ENCODE measurements around the gene IL17RE. TPM values are rescaled to one million over a fixed set of nuclear protein-coding genes. Genes with fewer than 3 reads are reported as not detected.

Gene IL17RE, protein sequence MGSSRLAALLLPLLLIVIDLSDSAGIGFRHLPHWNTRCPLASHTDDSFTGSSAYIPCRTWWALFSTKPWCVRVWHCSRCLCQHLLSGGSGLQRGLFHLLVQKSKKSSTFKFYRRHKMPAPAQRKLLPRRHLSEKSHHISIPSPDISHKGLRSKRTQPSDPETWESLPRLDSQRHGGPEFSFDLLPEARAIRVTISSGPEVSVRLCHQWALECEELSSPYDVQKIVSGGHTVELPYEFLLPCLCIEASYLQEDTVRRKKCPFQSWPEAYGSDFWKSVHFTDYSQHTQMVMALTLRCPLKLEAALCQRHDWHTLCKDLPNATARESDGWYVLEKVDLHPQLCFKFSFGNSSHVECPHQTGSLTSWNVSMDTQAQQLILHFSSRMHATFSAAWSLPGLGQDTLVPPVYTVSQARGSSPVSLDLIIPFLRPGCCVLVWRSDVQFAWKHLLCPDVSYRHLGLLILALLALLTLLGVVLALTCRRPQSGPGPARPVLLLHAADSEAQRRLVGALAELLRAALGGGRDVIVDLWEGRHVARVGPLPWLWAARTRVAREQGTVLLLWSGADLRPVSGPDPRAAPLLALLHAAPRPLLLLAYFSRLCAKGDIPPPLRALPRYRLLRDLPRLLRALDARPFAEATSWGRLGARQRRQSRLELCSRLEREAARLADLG
- total RNA-seq, result 1.1 and 1.4 TPM in 2 replicates

DNA sequence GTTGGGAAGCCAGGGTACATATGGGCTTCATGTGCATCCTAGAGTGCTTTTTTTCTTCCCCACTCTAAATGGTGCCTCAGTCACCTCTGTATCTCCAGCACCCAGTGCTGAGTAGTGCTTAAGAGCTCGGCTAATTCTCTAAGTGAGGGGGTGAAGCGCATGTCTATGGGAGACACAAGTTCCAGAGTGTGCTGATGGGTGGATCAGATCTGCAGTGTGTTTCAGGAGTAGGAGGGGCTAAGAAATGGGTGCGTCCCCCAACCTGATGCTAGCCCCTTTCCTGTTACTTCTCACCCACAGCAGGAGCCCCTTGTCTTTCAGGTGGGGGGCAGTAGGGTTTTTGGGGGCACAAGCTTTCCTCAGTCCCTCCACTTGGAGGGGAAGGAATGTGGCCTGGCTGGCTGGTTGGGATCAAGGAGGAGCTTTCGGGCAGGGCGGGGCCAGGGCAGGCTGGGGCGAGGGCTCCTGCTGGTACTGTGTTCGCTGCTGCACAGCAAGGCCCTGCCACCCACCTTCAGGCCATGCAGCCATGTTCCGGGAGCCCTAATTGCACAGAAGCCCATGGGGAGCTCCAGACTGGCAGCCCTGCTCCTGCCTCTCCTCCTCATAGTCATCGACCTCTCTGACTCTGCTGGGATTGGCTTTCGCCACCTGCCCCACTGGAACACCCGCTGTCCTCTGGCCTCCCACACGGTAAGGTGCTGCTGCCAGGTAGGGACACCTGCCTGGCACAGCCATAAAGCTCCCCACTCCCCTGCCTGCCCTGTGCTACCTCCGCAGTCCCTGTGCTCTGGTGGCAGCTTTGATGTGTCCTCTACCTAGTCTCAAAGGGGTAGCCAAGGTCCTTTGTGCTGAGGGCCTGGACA is at the start of gene IL17RE:
IL17RE (plus strand) TSS at position 477 of the 866 bp plus-strand sequence; CDS start at position 562, 85 bp downstream.

DNA sequence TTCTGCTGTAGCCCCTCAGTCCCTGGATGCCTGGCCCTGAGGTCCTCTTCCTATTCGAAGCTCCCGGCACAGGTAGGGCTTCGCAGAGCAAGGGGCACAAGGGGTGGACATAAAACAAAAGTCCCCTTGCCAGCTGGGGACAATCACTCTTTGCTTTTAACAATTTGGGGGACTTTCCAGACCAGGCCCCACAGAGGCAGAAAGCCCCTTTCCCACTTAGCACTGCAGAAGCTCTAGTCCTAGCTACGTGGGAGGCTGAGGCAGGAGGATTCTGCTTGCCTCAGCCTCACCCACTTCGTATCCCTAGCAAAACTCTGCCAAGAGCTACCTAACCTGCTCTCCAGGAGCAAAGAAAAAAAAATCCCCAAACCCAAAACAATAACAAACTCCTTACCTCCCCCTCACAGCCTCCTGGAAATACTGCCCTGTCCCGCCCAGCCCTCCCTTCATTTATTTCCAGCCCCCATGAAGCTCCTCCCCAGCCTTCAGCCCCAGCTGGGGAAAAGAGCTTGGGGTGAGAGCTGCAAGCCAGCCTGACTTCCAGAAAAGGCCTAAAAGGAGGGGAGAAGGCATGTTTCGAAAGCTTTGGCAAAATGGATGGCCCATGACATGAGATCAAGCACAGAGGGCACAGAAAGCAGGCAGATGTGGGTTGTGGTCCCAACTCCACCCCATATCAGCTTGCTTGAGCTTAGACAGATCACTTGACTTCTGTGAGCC is 22.7 kb upstream of the IL17RE start, which contains the start of gene CIDEC:
CIDEC (minus strand) TSS at position 424 of the 720 bp plus-strand sequence. CDS start 1,767 bp downstream, outside the sequence.

DNA sequence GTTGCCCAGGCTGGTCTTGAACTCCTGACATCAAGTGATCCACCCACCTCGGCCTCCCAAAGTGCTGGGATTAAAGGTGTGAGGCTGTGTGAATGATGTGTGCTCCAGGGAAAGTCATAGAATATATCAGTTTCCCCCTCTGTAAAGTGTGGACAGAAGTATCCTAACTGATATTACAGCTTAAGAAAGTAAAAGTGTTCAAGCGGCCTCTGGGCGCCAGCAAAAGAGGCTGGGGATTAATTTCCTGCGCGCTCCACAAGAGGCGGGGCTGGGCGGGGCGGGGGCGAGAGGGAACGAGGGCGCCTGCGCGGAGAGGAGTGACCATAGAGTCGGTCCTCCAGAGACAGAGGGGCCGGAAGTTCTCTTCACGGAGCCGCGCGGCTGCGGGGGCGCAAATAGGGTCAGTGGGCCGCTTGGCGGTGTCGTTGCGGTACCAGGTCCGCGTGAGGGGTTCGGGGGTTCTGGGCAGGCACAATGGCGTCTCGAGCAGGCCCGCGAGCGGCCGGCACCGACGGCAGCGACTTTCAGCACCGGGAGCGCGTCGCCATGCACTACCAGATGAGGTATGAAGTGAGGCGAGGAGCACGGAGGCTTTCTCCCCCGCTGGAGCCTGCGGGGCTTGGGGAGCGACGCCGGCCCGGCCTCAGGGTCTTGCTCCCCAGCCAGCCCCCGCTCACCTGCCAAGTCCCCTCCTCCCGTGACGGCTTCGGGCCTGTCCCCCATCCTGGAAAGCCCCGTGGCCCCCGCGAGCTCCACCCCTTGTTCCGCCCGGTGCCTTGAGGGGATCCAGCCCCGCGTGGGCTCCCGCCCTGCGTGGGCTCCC is 12.2 kb upstream of the IL17RE start, which contains the start of gene JAGN1:
JAGN1 (plus strand) TSS at position 362 of the 823 bp plus-strand sequence; CDS start at position 475, 113 bp downstream.

DNA sequence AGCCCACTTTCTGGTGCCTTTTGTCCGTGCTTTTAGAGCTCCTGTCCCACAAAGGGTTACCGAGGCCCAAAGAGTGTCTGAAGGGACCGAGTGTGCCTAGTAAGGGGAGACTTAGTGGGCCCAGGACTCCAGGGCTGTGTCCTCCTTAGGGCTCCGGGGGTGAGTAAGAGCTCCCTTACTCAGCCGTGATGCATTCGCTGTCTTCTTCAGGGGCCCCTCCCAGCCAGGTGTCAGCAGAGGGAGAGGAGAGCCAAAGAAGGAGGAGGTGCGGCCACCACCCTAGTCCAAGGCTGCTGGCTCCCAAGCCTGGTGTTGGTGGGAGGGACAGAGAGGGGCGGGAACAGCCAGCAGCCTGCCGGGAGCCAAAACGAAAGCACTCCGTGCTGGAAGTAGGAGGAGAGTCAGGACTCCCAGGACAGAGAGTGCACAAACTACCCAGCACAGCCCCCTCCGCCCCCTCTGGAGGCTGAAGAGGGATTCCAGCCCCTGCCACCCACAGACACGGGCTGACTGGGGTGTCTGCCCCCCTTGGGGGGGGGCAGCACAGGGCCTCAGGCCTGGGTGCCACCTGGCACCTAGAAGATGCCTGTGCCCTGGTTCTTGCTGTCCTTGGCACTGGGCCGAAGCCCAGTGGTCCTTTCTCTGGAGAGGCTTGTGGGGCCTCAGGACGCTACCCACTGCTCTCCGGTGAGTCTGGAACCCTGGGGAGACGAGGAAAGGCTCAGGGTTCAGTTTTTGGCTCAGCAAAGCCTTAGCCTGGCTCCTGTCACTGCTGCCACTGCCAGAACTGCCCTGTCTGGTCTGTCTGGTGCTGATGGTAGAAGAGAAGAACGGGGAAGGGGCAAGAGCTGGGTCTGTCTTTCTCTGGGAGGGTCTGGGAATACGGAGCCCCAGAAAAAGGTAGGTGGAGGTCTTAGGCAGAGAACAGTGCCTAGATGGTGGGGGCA is 14.4 kb downstream of the IL17RE start, which contains the start of gene IL17RC:
IL17RC (plus strand) TSS at position 365 of the 947 bp plus-strand sequence; CDS start at position 583, 218 bp downstream.

DNA sequence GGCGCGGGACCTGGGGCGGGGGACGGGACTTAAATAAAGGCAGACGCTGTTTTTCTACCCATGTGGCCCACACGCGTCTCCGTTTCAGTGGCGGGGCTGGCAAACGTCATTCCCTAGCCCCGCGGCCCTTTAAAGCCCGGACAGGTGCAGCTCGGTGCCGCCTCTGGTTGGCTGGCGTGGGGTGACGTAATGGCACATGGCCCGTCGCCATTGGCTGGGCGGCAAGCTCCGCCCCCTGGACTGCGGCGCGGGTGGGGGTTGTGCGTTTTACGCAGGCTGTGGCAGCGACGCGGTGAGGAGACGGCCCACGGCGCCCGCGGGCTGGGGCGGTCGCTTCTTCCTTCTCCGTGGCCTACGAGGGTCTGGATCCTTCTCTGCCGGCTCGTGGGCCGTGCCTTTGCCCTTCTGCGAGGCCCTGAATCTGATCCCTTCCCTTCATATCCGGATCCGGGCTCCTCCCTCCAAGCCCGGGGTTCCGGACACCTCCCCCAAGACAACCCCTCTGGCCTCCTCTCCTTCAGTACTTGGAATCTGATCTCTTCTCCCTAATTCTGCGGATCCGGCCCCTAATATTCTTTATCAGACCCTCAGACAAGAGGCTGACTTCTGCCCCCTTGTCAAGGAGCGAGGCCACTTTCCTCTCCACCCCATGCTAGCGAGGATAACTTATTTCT is 31.1 kb downstream of the IL17RE start, which contains the start of gene CRELD1:
CRELD1 (plus strand) TSS at position 274 of the 674 bp plus-strand sequence. CDS start 605 bp downstream, outside the sequence.

DNA sequence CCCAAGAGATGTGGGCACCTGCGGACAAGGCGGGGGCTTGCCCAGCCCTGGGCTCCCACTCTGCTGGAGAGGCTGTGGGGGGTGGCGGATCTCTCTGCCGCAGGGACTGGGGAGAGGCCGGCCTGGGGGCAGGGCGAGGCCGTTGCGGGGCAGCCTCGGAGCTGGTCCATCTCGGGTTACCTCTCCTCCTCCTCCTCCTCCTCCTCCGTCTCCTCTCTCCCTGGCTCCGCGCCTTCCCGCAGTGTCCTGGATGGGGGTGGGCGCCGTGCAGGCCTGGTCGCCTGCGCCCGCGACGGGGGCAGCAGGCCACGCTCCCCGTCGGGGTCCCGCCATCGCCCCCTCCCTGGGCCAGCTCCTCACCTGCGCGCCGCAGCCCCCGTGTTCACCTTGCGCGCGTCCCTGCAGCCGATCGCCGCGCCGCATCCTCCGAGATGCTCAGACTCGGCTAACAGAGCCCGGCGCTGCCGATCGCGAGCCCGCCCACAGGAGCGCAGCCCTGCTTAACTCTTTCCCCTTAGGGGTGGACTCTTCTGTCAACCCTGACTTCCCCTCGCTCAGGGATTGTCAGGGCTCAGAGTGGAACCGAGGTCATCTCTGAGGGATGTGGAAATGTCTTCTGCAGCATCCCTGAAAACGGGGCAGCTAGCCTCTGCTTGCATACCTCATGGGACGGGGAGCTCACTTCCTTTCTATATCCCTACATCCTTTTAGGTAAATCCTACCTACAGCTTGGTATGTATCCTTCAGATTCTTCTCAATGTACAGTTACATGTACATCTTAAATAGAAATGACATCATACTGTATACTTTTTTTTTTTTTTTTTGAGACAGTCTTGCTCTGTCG is 49.5 kb downstream of the IL17RE start, which contains the start of gene PRRT3:
PRRT3 (minus strand) TSS at position 447 of the 844 bp plus-strand sequence. CDS start 2,293 bp downstream, outside the sequence.

Small RNA genes within 50 kb of the gene (small RNA-seq; reads per million reads assigned to genes)
- not detected for gene RNU6-882P

Other genes with a start within 250 kb of the IL17RE start
- gene CPNE9, start 199.0 kb upstream of the IL17RE start, total RNA-seq, result not detected in 2 replicates
- 9.5 and 10.2 TPM in 2 replicates for gene BRPF1, start 171.1 kb upstream of the IL17RE start, total RNA-seq
- gene OGG1, start 152.9 kb upstream of the IL17RE start, total RNA-seq, result 18.6 and 22.6 TPM in 2 replicates
- gene CAMK1, start 132.9 kb upstream of the IL17RE start, total RNA-seq, result 21.3 and 25.4 TPM in 2 replicates
- 77.7 and 83.3 TPM in 2 replicates for gene TADA3, start 110.4 kb upstream of the IL17RE start, total RNA-seq
- 189 and 224 TPM in 2 replicates for gene ARPC4, start 109.8 kb upstream of the IL17RE start, total RNA-seq
- 22.6 and 29.3 TPM in 2 replicates for gene TTLL3, start 92.6 kb upstream of the IL17RE start, total RNA-seq
- 19.3 and 20.9 TPM in 2 replicates for gene RPUSD3, start 58.8 kb upstream of the IL17RE start, total RNA-seq
- gene CIDEC, start 22.6 kb upstream of the IL17RE start, total RNA-seq, result not detected in 2 replicates
- 22.3 and 29.5 TPM in 2 replicates for gene JAGN1, start 12.2 kb upstream of the IL17RE start, total RNA-seq
- gene IL17RC, start 14.2 kb downstream of the IL17RE start, total RNA-seq, result 41.4 and 51.8 TPM in 2 replicates
- 14.1 and 20.8 TPM in 2 replicates for gene CRELD1, start 31.0 kb downstream of the IL17RE start, total RNA-seq
- 4.6 and 5.5 TPM in 2 replicates for gene PRRT3, start 49.6 kb downstream of the IL17RE start, total RNA-seq
- 92.4 and 101 TPM in 2 replicates for gene EMC3, start 84.0 kb downstream of the IL17RE start, total RNA-seq
- 6.7 and 19.5 TPM in 2 replicates for gene FANCD2, start 123.6 kb downstream of the IL17RE start, total RNA-seq
- gene FANCD2OS, start 205.4 kb downstream of the IL17RE start, total RNA-seq, result not detected in 2 replicates
- gene BRK1, start 212.8 kb downstream of the IL17RE start, total RNA-seq, result 130 and 134 TPM in 2 replicates
- 33.5 and 40.1 TPM in 2 replicates for gene VHL, start 238.9 kb downstream of the IL17RE start, total RNA-seq